ENCODE measurements around the gene MMP24.

Gene MMP24

DNA sequence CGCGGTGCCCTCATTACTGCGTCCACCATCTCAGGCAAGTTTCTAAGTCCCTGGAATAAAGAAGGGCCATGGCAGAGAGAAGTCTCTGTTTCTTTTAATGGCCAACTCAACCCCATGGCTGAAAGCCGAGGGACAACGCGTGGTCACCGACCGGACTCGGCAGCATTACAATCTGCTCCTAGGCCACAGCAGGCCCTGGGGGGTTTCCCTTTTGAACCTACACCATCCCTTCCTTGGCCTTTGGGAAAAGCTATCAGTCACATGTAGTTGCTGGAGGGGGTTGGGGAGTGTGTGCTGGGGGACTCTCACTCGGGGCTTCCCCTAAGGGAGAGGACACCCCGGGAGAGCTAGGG is 76.9 kb downstream of the MMP24 start:
- no peaks in the 10 kb centered on the region for H3K4me1 ChIP-seq (ENCODE audit: control insufficient read depth, insufficient read depth, low read length)
- WGBS, 2 experiments = 94 to 95% methylated on average over 11 of the region's 11 CpGs
- H3K9me3 ChIP-seq (ENCODE audit: control insufficient read depth, low read length) = no peaks in the 10 kb centered on the region
- no peak overlapping the region for H3K27ac ChIP-seq (ENCODE audit: insufficient read depth, low read depth, low read length, poor library complexity, severe bottlenecking)
- H3K4me3 ChIP-seq (ENCODE audit: insufficient read depth, low read depth, low read length) = no peak overlapping the region
- no peaks in the 10 kb centered on the region for H3K27me3 ChIP-seq (ENCODE audit: control insufficient read depth, insufficient read depth, low read length, poor library complexity, severe bottlenecking)
- H3K36me3 ChIP-seq (ENCODE audit: control insufficient read depth, insufficient read depth, low read length) = no peaks in the 10 kb centered on the region

DNA sequence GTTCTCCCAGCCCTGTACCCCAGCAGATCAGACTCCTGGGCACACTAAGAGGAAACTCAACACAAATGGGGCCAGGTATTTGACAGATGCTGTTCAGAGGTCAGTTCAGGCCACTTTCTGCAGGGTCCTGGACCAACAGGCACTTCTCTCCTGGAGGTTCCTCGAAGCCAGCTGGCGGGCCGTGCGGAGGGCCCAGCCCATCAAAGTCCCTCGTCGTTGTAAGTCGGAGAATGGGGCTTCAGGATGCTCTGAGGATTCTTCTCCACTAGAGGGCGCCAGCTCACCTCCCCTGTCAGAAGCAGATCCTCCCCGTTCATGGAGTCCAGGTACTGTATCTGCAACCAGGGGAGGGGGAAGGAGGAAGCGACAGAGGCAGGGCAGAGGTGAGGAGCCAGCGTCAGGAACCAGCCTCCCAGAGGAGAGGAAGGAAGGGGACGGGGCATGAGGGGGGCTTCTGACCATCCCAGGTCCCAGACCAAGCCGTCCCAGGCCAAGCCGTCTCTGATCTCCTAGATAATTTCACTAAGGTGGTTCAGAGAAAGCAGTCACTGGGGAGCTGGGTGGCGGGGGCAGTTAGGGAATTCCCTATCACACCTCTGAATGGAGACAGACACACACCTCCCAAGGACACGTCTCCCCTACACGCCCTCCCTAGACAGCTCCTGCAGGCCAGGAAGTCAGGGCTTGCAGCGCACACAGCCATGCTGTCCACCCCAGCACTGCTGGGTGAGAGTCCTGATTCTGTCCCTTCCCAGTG is 77.4 kb downstream of the MMP24 start:
- H3K27ac ChIP-seq (ENCODE audit: insufficient read depth, low read depth, low read length, poor library complexity, severe bottlenecking) = no peak overlapping the region
- H3K27me3 ChIP-seq (ENCODE audit: control insufficient read depth, insufficient read depth, low read length, poor library complexity, severe bottlenecking) = no peaks in the 10 kb centered on the region
- H3K4me3 ChIP-seq (ENCODE audit: insufficient read depth, low read depth, low read length) = no peak overlapping the region
- H3K4me1 ChIP-seq (ENCODE audit: control insufficient read depth, insufficient read depth, low read length) = no peaks in the 10 kb centered on the region
- no peaks in the 10 kb centered on the region for H3K9me3 ChIP-seq (ENCODE audit: control insufficient read depth, low read length)
- WGBS, 2 experiments = 31 to 32% methylated on average over 18 of the region's 18 CpGs
- H3K36me3 ChIP-seq (ENCODE audit: control insufficient read depth, insufficient read depth, low read length) = no peaks in the 10 kb centered on the region

DNA sequence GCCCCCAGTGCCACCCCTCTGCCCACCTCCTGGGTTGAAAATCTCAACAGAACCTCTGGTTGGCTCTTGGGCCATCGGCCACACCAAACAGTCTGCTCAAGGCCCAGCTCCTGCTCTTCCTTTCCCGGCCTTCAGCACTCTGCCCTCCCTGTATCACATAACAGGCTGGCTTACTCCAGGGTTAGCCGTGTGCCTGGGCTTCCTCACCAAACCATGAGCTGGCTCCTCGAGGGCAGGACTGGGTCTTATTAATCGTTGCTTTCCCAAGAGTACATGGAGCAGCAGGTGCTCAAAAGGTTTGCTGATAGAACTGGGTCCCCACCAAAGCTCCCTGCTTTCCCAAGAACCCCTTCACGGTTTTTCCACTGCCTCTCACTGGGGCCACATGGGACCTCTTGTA is 78.5 kb downstream of the MMP24 start:
- Histone ChIP-seq H3K27me3 (ENCODE audit: control insufficient read depth, insufficient read depth, low read length, poor library complexity, severe bottlenecking) (no peaks in the 10 kb centered on the region), H3K9me3 (ENCODE audit: control insufficient read depth, low read length) (no peaks in the 10 kb centered on the region), H3K27ac (ENCODE audit: insufficient read depth, low read depth, low read length, poor library complexity, severe bottlenecking) (no peak overlapping the region), H3K4me3 (ENCODE audit: insufficient read depth, low read depth, low read length) (no peak overlapping the region), H3K4me1 (ENCODE audit: control insufficient read depth, insufficient read depth, low read length) (no peaks in the 10 kb centered on the region), H3K36me3 (ENCODE audit: control insufficient read depth, insufficient read depth, low read length) (no peaks in the 10 kb centered on the region)
- WGBS, 2 experiments = 92 to 93% methylated on average over 6 of the region's 6 CpGs

DNA sequence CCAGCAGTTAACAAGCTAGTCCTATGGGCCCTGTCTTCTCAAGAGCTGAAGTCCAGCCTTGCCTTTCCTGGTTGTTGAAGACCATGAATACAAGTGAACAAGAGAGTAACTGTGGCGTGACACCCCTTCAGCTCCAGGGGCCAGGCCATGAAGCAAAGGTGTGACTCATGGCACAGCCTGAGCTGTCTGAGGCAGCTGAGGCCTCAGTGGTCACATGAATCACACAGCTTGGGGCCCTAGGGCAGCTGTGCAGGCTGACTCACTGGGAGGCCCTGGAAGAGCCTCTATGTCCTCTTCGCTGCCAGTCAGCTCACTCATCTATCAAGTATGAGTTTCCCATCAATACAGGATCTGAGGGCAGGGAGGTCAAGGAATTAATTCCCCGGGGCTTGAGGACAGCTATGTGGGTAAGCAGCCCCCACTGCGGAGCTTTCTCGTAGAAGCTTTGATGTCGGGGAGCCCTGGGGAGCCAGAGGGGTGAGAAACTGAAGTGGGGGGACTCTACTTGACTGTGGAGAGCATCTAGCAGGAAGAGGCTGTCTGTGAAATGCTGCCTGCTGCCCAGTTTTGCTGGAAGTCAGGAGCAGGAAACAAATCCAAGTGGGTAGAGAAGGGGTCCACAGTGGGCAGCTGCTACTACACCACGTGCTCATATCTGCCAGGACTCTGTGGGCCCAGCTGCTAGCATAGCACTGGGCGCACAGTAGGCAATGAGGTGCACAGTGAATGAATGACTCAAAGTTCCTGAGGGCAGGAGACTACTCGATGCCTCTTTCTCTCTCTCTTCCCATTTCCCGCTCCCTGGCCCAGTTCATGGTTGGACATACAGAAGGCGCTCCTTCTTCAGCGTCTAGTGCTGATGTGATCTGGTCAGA is 79.4 kb downstream of the MMP24 start:
- Histone ChIP-seq H3K4me3 (ENCODE audit: insufficient read depth, low read depth, low read length) (no peak overlapping the region), H3K9me3 (ENCODE audit: control insufficient read depth, low read length) (no peaks in the 10 kb centered on the region), H3K4me1 (ENCODE audit: control insufficient read depth, insufficient read depth, low read length) (no peaks in the 10 kb centered on the region), H3K36me3 (ENCODE audit: control insufficient read depth, insufficient read depth, low read length) (no peaks in the 10 kb centered on the region), H3K27me3 (ENCODE audit: control insufficient read depth, insufficient read depth, low read length, poor library complexity, severe bottlenecking) (no peaks in the 10 kb centered on the region), H3K27ac (ENCODE audit: insufficient read depth, low read depth, low read length, poor library complexity, severe bottlenecking) (no peak overlapping the region)
- WGBS, 2 experiments = 92 to 94% methylated on average over 12 of the region's 12 CpGs

DNA sequence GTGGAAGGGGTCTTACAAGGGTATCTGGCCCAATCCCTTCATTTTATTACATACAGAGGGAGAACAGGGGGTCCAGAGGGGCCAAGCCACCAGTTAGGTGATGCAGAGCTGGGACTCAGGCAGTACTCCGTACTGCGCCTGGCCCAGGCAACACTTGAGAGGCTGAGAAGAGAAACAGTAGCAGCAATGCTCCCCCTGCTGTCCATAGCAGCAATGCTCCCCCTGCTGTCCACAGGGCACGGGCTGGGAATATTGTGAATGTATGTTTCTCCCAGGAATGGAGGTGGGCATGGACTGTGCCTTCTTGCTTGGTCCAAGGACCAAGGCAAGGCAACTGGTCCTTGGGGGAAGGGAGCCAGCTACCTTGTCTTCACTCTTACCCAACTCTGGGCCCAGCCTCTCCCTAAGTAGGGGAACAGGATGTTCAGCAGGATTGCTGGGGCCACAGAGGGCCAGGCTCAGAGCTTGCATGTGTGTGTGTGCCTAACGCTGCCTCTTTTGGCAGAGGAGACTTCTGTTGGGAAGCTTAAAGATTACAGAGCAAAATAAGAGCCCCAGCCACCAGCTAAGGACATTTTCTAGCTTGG is 80.5 kb downstream of the MMP24 start:
- H3K9me3 ChIP-seq (ENCODE audit: control insufficient read depth, low read length) = no peaks in the 10 kb centered on the region
- no peak overlapping the region for H3K4me3 ChIP-seq (ENCODE audit: insufficient read depth, low read depth, low read length)
- 55 to 62% methylated on average over 4 of the region's 4 CpGs for WGBS, 2 experiments
- H3K36me3 ChIP-seq (ENCODE audit: control insufficient read depth, insufficient read depth, low read length) = no peaks in the 10 kb centered on the region
- no peak overlapping the region for H3K27ac ChIP-seq (ENCODE audit: insufficient read depth, low read depth, low read length, poor library complexity, severe bottlenecking)
- no peaks in the 10 kb centered on the region for H3K27me3 ChIP-seq (ENCODE audit: control insufficient read depth, insufficient read depth, low read length, poor library complexity, severe bottlenecking)
- H3K4me1 ChIP-seq (ENCODE audit: control insufficient read depth, insufficient read depth, low read length) = no peaks in the 10 kb centered on the region

DNA sequence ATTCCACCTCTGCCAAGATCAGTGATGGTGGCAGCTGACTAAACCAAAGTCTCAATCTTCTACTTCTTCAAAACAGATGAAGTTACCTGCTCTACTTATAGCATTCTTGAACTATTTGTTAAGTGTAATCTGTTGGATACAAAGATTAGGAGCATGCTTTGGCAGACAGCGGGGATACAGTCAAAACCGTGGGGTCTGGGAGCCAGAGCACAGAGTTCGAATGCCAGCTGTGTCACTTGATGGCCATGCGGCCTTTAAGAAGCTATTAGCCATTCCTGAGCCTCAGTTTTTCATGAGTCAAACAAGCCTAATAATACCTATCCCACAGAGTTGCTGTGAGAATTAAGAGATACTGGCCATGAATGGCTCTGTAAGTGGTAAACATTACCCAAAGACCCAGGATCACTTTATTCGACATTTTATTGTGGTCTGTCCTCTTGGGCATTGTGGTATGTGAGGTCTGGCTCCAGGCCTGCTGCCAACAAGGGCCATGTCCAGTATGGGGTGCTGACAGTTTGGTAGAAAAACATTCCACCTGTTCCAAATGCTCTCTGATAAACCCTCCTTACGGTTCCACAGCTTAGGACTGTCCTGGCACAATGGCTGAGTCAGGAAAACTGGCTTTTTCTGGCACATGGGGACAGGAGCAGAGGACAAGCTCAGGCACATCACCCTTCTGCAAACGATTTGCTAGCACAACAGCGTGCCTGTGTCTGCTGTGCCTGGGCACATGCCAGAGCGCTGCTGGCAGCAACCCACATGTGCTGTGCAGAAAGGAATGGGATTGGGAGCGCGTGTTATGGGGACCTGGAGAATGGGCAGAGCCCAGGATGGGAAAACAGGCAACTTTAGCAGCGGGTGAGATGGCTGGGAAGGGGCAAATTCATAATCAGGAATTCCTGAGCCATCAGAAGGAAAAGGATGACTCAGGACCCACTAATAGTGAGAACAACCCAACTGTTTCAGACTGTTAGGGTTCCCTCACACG is 81.5 kb downstream of the MMP24 start:
- no peak overlapping the region for H3K4me3 ChIP-seq (ENCODE audit: insufficient read depth, low read depth, low read length)
- no peaks in the 10 kb centered on the region for H3K4me1 ChIP-seq (ENCODE audit: control insufficient read depth, insufficient read depth, low read length)
- no peak overlapping the region for H3K27ac ChIP-seq (ENCODE audit: insufficient read depth, low read depth, low read length, poor library complexity, severe bottlenecking)

DNA sequence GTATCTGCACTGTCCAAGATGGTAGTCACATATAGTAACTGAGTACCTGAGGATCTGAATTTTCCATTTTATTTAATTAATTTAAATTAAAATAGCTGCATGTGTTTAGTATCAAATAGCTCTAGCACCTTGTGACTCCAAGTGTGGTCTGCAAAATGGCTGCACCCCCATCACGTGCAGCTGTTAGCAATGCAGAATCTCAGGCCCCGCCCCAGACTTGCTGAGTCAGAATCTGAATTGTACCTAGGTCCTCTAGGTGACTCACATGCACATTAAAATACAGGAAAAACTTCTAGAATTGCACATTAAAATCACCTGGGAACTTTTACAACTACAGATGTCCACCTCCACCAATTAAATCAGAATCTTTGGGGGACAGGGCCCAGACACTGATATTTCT is 84.9 kb downstream of the MMP24 start:
- Histone ChIP-seq H3K9me3 (ENCODE audit: control insufficient read depth, low read length) (no peaks in the 10 kb centered on the region), H3K4me3 (ENCODE audit: insufficient read depth, low read depth, low read length) (no peak overlapping the region), H3K27me3 (ENCODE audit: control insufficient read depth, insufficient read depth, low read length, poor library complexity, severe bottlenecking) (no peaks in the 10 kb centered on the region), H3K36me3 (ENCODE audit: control insufficient read depth, insufficient read depth, low read length) (no peaks in the 10 kb centered on the region), H3K27ac (ENCODE audit: insufficient read depth, low read depth, low read length, poor library complexity, severe bottlenecking) (no peak overlapping the region), H3K4me1 (ENCODE audit: control insufficient read depth, insufficient read depth, low read length) (no peaks in the 10 kb centered on the region)
- WGBS, 2 experiments = 83 to 91% methylated on average over 2 of the region's 2 CpGs

More for the DNA sequence above, 81.5 kb downstream of the MMP24 start:
- no peaks in the 10 kb centered on the region for H3K36me3 ChIP-seq (ENCODE audit: control insufficient read depth, insufficient read depth, low read length)
- no peaks in the 10 kb centered on the region for H3K27me3 ChIP-seq (ENCODE audit: control insufficient read depth, insufficient read depth, low read length, poor library complexity, severe bottlenecking)
- 92 to 95% methylated on average over 13 of the region's 13 CpGs for WGBS, 2 experiments
- H3K9me3 ChIP-seq (ENCODE audit: control insufficient read depth, low read length) = no peaks in the 10 kb centered on the region

DNA sequence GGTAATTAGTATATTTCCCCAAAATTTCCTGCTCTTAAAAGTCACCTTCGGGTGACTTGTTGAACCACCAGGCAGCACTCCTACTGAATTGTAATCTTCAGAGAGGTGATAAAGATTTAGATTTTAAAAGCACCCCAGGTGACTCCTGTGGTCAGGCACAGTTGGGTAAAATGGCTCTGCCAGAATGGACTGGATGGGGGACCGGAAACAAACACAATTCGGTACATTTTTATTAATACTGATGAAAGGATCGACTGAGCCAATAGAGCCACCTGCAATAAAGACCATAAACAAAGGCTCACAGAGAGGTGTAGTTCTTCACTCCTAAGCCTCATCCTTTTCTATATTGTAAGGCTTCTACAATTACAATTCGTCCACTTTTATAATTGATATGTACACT is 85.3 kb downstream of the MMP24 start:
- WGBS, 2 experiments = 84 to 91% methylated on average over 4 to 5 of the region's 5 CpGs
- Histone ChIP-seq H3K27ac (ENCODE audit: insufficient read depth, low read depth, low read length, poor library complexity, severe bottlenecking) (no peak overlapping the region), H3K9me3 (ENCODE audit: control insufficient read depth, low read length) (no peaks in the 10 kb centered on the region), H3K4me3 (ENCODE audit: insufficient read depth, low read depth, low read length) (no peak overlapping the region), H3K4me1 (ENCODE audit: control insufficient read depth, insufficient read depth, low read length) (no peaks in the 10 kb centered on the region), H3K27me3 (ENCODE audit: control insufficient read depth, insufficient read depth, low read length, poor library complexity, severe bottlenecking) (no peaks in the 10 kb centered on the region), H3K36me3 (ENCODE audit: control insufficient read depth, insufficient read depth, low read length) (no peaks in the 10 kb centered on the region)

DNA sequence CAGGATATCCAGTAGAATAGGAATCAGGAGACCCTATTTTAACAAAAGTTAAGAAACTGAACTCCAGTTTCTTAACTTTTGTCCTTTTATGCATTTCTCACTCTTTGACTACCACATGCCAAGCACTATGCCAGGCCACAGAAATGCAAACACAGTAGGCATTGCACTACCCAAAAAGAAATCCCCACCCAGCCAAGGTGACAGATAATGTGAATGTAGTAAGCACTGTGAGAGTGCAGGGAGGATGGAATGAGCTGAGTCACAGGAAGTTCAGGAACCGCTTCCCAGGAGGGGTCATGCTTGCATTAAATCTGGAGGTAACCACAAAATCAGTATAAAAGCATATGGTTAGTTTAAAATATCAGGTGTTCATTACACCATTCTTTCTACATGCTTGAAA is 85.8 kb downstream of the MMP24 start:
- no peak overlapping the region for H3K27ac ChIP-seq (ENCODE audit: insufficient read depth, low read depth, low read length, poor library complexity, severe bottlenecking)
- H3K4me1 ChIP-seq (ENCODE audit: control insufficient read depth, insufficient read depth, low read length) = no peaks in the 10 kb centered on the region
- 67 to 76% methylated on average over 1 of the region's 1 CpG for WGBS, 2 experiments

More for the DNA sequence above, 85.8 kb downstream of the MMP24 start:
- Histone ChIP-seq H3K27me3 (ENCODE audit: control insufficient read depth, insufficient read depth, low read length, poor library complexity, severe bottlenecking) (no peaks in the 10 kb centered on the region), H3K4me3 (ENCODE audit: insufficient read depth, low read depth, low read length) (no peak overlapping the region), H3K36me3 (ENCODE audit: control insufficient read depth, insufficient read depth, low read length) (no peaks in the 10 kb centered on the region), H3K9me3 (ENCODE audit: control insufficient read depth, low read length) (no peaks in the 10 kb centered on the region)

All from ectodermal cell (in vitro differentiated cells).